HepG2 (cell line): Measurements from ENCODE around the gene HTR3C. TPM values are rescaled to one million over a fixed set of nuclear protein-coding genes. Genes with fewer than 3 reads are reported as not detected.
A peak's percentile ranks its signal among the peaks of the same experiment; 100 is the strongest.

Experiments used
- BRCA1 ChIP-seq: sonication (generic); formaldehyde crosslinking; IDR thresholded peaks from 2 replicates; pipeline ENCODE4 v1.4.0; 2020; ENCODE audit warnings: missing genetic modification reagents
- MEIS1 ChIP-seq: sonication (generic); formaldehyde crosslinking; IDR thresholded peaks from 2 replicates; pipeline ENCODE4 v1.9.0; 2021; ENCODE audit warnings: mild to moderate bottlenecking, missing genetic modification reagents, moderate library complexity, borderline replicate concordance
- NCOA2 ChIP-seq: sonication (generic); formaldehyde crosslinking; IDR thresholded peaks from 2 replicates; pipeline ENCODE4 v1.8.0; 2022; ENCODE audit warnings: inconsistent platforms
- SP2 ChIP-seq: sonication (generic); formaldehyde crosslinking; IDR thresholded peaks from 2 replicates; pipeline ENCODE4 v1.5.1; 2020; ENCODE audit warnings: mild to moderate bottlenecking, missing genetic modification reagents
- ZKSCAN8 ChIP-seq: IDR thresholded peaks from 2 replicates; pipeline ENCODE4 v1.6.1; 2016; ENCODE audit warnings: borderline replicate concordance, missing genetic modification reagents, missing compliant biosample characterization
- ZNF337 ChIP-seq: sonication (generic); formaldehyde crosslinking; IDR thresholded peaks from 2 replicates; pipeline ENCODE4 v1.5.1; 2020; ENCODE audit warnings: missing genetic modification reagents, low read depth, mild to moderate bottlenecking, borderline replicate concordance
- ZNF546 ChIP-seq: sonication (generic); formaldehyde crosslinking; conservative IDR thresholded peaks from 2 replicates; pipeline ENCODE4 v1.8.1; 2023; ENCODE audit warnings: mild to moderate bottlenecking, missing genetic modification reagents
- ZNF709 ChIP-seq: sonication (generic); formaldehyde crosslinking; IDR thresholded peaks from 2 replicates; pipeline ENCODE4 v1.5.0; 2020; ENCODE audit warnings: mild to moderate bottlenecking, missing genetic modification reagents
- polyA plus RNA-seq, 8 experiments: library from polyadenylated mRNA; depleted of rRNA in 3 of 8; stranded (reverse) in 7 of 8; unstranded in 1 of 8; fragments of >200 nt; fragmentation: Illumina TruSeq in 4 of 8; extraction: Trizol in 4 of 8; gene quantifications; 2 replicates each; pipeline versions ENCODE4 v1.2.1 to v1.2.3, GENCODE V29; 2011 to 2016; ENCODE audit warnings: low read depth in 4 of 8, missing spikeins in 1 of 8, mixed read lengths in 1 of 8; ENCODE audit not compliant: insufficient read depth in 1 of 8
- total RNA-seq, 5 experiments: library from RNA; depleted of rRNA; stranded (reverse); fragments of >200 nt; fragmentation: Illumina TruSeq; extraction: Trizol; gene quantifications; 2 replicates each; pipeline ENCODE4 v1.2.3, GENCODE V29; 2016; ENCODE audit warnings: low read depth in 1 of 5
- TF ChIP-seq, protein P1 (sequence below): sonication (generic); formaldehyde crosslinking; IDR thresholded peaks from 2 replicates; pipeline ENCODE4 v1.4.0; 2020; ENCODE audit warnings: missing genetic modification reagents
- TF ChIP-seq, protein P2 (sequence below): sonication (generic); formaldehyde crosslinking; IDR thresholded peaks from 2 replicates; pipeline ENCODE4 v1.5.0; 2020; ENCODE audit warnings: mild to moderate bottlenecking, missing genetic modification reagents, borderline replicate concordance
- TF ChIP-seq, protein P3 (sequence below): sonication (generic); formaldehyde crosslinking; conservative IDR thresholded peaks from 2 replicates; pipeline ENCODE4 v1.8.0; 2022; ENCODE audit warnings: mild to moderate bottlenecking, moderate library complexity, missing genetic modification reagents
- TF ChIP-seq, protein P4 (sequence below): sonication (generic); formaldehyde crosslinking; IDR thresholded peaks from 2 replicates; pipeline ENCODE4 v1.4.0; 2020; ENCODE audit warnings: missing genetic modification reagents
- TF ChIP-seq, protein P5 (sequence below): sonication (generic); formaldehyde crosslinking; IDR thresholded peaks from 2 replicates; pipeline ENCODE4 v1.4.0; 2020; ENCODE audit warnings: mild to moderate bottlenecking, missing genetic modification reagents

The HTR3C gene
- total and polyA plus RNA-seq, 2 of the 13 experiments (the other 11 are each of a cell fraction or from before 2014, with no cell fraction given): not detected

DNA sequence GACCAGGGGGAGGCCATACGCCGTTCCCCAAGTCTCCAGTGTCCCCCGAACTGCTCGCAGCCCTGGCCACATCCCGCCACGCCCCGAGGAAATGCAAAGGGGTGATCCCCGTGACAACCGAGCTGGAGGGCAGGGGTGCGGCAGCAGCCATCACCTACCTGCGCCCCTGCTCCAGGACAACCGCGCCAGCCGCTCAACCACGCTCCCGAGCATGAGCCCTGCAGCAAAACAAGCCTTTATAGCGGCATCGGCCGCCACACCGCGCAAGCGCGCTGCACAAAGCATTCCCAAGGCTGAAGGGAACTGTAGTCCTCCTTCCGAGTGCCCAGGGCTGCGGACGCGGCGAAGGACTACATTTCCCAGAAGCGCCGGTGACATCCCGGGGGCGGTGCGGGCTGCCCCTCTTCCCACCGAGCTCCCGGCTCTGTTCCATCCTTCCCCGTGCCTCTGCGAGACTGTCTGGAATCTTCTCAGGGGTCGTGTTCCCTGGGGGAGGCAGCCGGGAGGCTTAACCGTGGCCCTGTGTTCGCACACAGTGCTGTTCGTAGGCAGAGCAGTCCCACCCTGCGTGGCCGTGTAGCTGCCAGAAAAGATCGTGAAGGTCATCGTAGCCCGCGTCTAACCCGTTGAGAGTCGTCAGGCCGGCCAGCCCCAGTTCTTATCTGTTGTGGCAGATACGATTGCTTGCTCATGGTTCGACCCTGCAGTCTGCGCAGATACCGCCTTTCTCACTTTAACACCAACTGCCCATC lies 35.0 kb upstream of the HTR3C start, which contains the start of gene ABCC5 (continued):
- TF ChIP-seq, protein P1, sequence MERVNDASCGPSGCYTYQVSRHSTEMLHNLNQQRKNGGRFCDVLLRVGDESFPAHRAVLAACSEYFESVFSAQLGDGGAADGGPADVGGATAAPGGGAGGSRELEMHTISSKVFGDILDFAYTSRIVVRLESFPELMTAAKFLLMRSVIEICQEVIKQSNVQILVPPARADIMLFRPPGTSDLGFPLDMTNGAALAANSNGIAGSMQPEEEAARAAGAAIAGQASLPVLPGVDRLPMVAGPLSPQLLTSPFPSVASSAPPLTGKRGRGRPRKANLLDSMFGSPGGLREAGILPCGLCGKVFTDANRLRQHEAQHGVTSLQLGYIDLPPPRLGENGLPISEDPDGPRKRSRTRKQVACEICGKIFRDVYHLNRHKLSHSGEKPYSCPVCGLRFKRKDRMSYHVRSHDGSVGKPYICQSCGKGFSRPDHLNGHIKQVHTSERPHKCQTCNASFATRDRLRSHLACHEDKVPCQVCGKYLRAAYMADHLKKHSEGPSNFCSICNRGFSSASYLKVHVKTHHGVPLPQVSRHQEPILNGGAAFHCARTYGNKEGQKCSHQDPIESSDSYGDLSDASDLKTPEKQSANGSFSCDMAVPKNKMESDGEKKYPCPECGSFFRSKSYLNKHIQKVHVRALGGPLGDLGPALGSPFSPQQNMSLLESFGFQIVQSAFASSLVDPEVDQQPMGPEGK: peak; percentile 93
- TF ChIP-seq, protein P2, sequence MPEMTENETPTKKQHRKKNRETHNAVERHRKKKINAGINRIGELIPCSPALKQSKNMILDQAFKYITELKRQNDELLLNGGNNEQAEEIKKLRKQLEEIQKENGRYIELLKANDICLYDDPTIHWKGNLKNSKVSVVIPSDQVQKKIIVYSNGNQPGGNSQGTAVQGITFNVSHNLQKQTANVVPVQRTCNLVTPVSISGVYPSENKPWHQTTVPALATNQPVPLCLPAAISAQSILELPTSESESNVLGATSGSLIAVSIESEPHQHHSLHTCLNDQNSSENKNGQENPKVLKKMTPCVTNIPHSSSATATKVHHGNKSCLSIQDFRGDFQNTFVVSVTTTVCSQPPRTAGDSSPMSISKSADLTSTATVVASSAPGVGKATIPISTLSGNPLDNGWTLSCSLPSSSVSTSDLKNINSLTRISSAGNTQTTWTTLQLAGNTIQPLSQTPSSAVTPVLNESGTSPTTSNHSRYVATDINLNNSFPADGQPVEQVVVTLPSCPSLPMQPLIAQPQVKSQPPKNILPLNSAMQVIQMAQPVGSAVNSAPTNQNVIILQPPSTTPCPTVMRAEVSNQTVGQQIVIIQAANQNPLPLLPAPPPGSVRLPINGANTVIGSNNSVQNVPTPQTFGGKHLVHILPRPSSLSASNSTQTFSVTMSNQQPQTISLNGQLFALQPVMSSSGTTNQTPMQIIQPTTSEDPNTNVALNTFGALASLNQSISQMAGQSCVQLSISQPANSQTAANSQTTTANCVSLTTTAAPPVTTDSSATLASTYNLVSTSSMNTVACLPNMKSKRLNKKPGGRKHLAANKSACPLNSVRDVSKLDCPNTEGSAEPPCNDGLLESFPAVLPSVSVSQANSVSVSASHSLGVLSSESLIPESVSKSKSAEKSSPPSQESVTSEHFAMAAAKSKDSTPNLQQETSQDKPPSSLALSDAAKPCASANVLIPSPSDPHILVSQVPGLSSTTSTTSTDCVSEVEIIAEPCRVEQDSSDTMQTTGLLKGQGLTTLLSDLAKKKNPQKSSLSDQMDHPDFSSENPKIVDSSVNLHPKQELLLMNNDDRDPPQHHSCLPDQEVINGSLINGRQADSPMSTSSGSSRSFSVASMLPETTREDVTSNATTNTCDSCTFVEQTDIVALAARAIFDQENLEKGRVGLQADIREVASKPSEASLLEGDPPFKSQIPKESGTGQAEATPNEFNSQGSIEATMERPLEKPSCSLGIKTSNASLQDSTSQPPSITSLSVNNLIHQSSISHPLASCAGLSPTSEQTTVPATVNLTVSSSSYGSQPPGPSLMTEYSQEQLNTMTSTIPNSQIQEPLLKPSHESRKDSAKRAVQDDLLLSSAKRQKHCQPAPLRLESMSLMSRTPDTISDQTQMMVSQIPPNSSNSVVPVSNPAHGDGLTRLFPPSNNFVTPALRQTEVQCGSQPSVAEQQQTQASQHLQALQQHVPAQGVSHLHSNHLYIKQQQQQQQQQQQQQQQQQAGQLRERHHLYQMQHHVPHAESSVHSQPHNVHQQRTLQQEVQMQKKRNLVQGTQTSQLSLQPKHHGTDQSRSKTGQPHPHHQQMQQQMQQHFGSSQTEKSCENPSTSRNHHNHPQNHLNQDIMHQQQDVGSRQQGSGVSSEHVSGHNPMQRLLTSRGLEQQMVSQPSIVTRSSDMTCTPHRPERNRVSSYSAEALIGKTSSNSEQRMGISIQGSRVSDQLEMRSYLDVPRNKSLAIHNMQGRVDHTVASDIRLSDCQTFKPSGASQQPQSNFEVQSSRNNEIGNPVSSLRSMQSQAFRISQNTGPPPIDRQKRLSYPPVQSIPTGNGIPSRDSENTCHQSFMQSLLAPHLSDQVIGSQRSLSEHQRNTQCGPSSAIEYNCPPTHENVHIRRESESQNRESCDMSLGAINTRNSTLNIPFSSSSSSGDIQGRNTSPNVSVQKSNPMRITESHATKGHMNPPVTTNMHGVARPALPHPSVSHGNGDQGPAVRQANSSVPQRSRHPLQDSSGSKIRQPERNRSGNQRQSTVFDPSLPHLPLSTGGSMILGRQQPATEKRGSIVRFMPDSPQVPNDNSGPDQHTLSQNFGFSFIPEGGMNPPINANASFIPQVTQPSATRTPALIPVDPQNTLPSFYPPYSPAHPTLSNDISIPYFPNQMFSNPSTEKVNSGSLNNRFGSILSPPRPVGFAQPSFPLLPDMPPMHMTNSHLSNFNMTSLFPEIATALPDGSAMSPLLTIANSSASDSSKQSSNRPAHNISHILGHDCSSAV (CRISPR knock-in tag): no peak
- TF ChIP-seq SP2 (CRISPR knock-in tag) (peak; percentile 12; the same call in 1 of the 2 replicates), MEIS1 (CRISPR knock-in tag) (peak; percentile 14), ZKSCAN8 (peak; percentile 52; the same call in 1 of the 2 replicates), BRCA1 (CRISPR knock-in tag) (0 out of 2 replicates have a peak, but pooled peaks have one; percentile 10), ZNF546 (no peak), ZNF337 (CRISPR knock-in tag) (no peak), NCOA2 (no peak), ZNF709 (CRISPR knock-in tag) (peak; percentile 78; the same call in 1 of the 2 replicates)
- TF ChIP-seq, protein P3, sequence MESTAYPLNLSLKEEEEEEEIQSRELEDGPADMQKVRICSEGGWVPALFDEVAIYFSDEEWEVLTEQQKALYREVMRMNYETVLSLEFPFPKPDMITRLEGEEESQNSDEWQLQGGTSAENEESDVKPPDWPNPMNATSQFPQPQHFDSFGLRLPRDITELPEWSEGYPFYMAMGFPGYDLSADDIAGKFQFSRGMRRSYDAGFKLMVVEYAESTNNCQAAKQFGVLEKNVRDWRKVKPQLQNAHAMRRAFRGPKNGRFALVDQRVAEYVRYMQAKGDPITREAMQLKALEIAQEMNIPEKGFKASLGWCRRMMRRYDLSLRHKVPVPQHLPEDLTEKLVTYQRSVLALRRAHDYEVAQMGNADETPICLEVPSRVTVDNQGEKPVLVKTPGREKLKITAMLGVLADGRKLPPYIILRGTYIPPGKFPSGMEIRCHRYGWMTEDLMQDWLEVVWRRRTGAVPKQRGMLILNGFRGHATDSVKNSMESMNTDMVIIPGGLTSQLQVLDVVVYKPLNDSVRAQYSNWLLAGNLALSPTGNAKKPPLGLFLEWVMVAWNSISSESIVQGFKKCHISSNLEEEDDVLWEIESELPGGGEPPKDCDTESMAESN: no peak
- TF ChIP-seq, protein P4, sequence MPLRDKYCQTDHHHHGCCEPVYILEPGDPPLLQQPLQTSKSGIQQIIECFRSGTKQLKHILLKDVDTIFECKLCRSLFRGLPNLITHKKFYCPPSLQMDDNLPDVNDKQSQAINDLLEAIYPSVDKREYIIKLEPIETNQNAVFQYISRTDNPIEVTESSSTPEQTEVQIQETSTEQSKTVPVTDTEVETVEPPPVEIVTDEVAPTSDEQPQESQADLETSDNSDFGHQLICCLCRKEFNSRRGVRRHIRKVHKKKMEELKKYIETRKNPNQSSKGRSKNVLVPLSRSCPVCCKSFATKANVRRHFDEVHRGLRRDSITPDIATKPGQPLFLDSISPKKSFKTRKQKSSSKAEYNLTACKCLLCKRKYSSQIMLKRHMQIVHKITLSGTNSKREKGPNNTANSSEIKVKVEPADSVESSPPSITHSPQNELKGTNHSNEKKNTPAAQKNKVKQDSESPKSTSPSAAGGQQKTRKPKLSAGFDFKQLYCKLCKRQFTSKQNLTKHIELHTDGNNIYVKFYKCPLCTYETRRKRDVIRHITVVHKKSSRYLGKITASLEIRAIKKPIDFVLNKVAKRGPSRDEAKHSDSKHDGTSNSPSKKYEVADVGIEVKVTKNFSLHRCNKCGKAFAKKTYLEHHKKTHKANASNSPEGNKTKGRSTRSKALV (CRISPR knock-in tag): no peak
- TF ChIP-seq, protein P5, sequence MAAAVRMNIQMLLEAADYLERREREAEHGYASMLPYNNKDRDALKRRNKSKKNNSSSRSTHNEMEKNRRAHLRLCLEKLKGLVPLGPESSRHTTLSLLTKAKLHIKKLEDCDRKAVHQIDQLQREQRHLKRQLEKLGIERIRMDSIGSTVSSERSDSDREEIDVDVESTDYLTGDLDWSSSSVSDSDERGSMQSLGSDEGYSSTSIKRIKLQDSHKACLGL: peak; percentile 70
